A549 (cell line): ENCODE data around the gene APOC3. TPM values are rescaled to one million over a fixed set of nuclear protein-coding genes. Genes with fewer than 3 reads are reported as not detected.

Experiments used
- ATAC-seq, 2 experiments: fragments of 200-7000 bp in 1 of 2; fragments of >200 bp in 1 of 2; cut with Nextera tagmentation in 1 of 2; cut with Tn5 transposase in 1 of 2; 3 replicates each; pipeline versions ENCODE4 v1.8.0 to v1.9.1; 2018 to 2020; ENCODE audit warnings: mild to moderate bottlenecking in 1 of 2, moderate library complexity in 1 of 2
- CTCF ChIA-PET: fragments of 300-600 bp; sonication (Branson Sonifier 250); formaldehyde crosslinking; extraction: SDS; loops from one replicate; lab custom pipeline; 2021; ENCODE audit warnings: antibody characterized with exemption, inconsistent platforms; lab: Yijun Ruan, JAX
- POLR2A ChIA-PET: fragments of 350-600 bp; formaldehyde crosslinking; extraction: SDS; loops from one replicate; lab custom pipeline; 2021; ENCODE audit warnings: antibody characterized with exemption, inconsistent platforms; lab: Yijun Ruan, JAX
- DNase-seq, 2 experiments: peaks; one replicate each; pipeline versions ENCODE4 v3.0.0 to v3.0.0-alpha.2; 2011 to 2016; ENCODE audit warnings: low read depth in 1 of 2, low spot score in 1 of 2
- FAIRE-seq: peaks from 2 replicates; lab custom pipeline; 2011; peaks lifted over from hg19 to GRCh38; lab: Jason Lieb, UNC
- H3K27ac ChIP-seq, 2 experiments: fragments of >200 bp; sonication (Bioruptor Twin); formaldehyde crosslinking; 3 replicates each; pipeline ENCODE4 v1.5.1; 2016 to 2017
- H3K4me1 ChIP-seq: fragments of >200 bp; sonication (Bioruptor Twin); formaldehyde crosslinking; 3 replicates; pipeline ENCODE4 v1.6.1; 2016
- H3K4me2 ChIP-seq: fragments of >200 bp; sonication (Bioruptor Twin); formaldehyde crosslinking; 3 replicates; pipeline ENCODE4 v1.6.1; 2016
- H3K4me3 ChIP-seq: fragments of >200 bp; sonication (Bioruptor Twin); formaldehyde crosslinking; 3 replicates; pipeline ENCODE4 v1.5.1; 2016
- H3K9me3 ChIP-seq: fragments of >200 bp; sonication (Bioruptor Twin); formaldehyde crosslinking; 3 replicates; pipeline ENCODE4 v1.6.1; 2016
- ATOH8 ChIP-seq: fragments of 250-450 bp; sonication (Bioruptor Pico); IDR thresholded peaks from 2 replicates; pipeline ENCODE4 v1.5.0; 2020; ENCODE audit warnings: low read depth, mild to moderate bottlenecking, moderate library complexity
- BHLHE40 ChIP-seq: IDR thresholded peaks from 2 replicates; pipeline ENCODE4 v1.6.1; 2012; ENCODE audit warnings: low read depth, low read length, inconsistent platforms
- CEBPB ChIP-seq, 2 experiments: fragments of >200 bp in 1 of 2; sonication (Bioruptor Twin) in 1 of 2; formaldehyde crosslinking in 1 of 2; IDR thresholded peaks; 2 replicates each; pipeline ENCODE4 v1.6.1; 2012 to 2016
- E2F6 ChIP-seq: IDR thresholded peaks from 2 replicates; pipeline ENCODE4 v1.6.1; 2012; ENCODE audit warnings: low read depth, borderline replicate concordance
- EHF ChIP-seq: fragments of 250-450 bp; sonication (Bioruptor Pico); IDR thresholded peaks from 2 replicates; pipeline ENCODE4 v1.5.0; 2020; ENCODE audit warnings: mild to moderate bottlenecking
- FOSB ChIP-seq: fragments of 250-450 bp; sonication (Bioruptor Pico); IDR thresholded peaks from 2 replicates; pipeline ENCODE4 v1.5.0; 2020; ENCODE audit warnings: mild to moderate bottlenecking, moderate library complexity
- FOSL2 ChIP-seq, 2 experiments: fragments of 450-650 bp in 1 of 2; fragments of >200 bp in 1 of 2; sonication (Bioruptor Twin) in 1 of 2; formaldehyde crosslinking; IDR thresholded peaks; 2 replicates each; pipeline versions ENCODE4 v1.5.0 to v1.6.1; 2016 to 2020; ENCODE audit warnings: mild to moderate bottlenecking in 1 of 2, moderate library complexity in 1 of 2
- GATA3 ChIP-seq: IDR thresholded peaks from 2 replicates; pipeline ENCODE4 v1.6.1; 2012; ENCODE audit warnings: borderline replicate concordance
- HDAC2 ChIP-seq: fragments of 200-600 bp; sonication (generic); IDR thresholded peaks from 2 replicates; pipeline ENCODE4 v1.6.1; 2016
- HES2 ChIP-seq: fragments of >200 bp; sonication (Bioruptor Twin); formaldehyde crosslinking; IDR thresholded peaks from 2 replicates; pipeline ENCODE4 v1.6.1; 2016
- HEYL ChIP-seq: fragments of 250-450 bp; sonication (Bioruptor Pico); IDR thresholded peaks from 2 replicates; pipeline ENCODE4 v1.8.0; 2021; ENCODE audit warnings: mild to moderate bottlenecking, moderate library complexity
- HOXA7 ChIP-seq: fragments of 250-450 bp; sonication (Bioruptor Pico); IDR thresholded peaks from 2 replicates; pipeline ENCODE4 v1.5.0; 2020; ENCODE audit warnings: mild to moderate bottlenecking, moderate library complexity
- HOXB5 ChIP-seq: fragments of 250-450 bp; sonication (Bioruptor Pico); IDR thresholded peaks from 2 replicates; pipeline ENCODE4 v1.5.0; 2020; ENCODE audit warnings: mild to moderate bottlenecking, moderate library complexity
- MAZ ChIP-seq: fragments of 150-350 bp; IDR thresholded peaks from 2 replicates; pipeline ENCODE4 v1.6.1; 2014; ENCODE audit warnings: antibody characterized with exemption, low read depth, low read length, borderline replicate concordance
- MYC ChIP-seq: IDR thresholded peaks from 2 replicates; pipeline ENCODE4 v1.6.1; 2012; ENCODE audit warnings: mild to moderate bottlenecking, inconsistent platforms, low read length, improper control_type of control experiment, borderline replicate concordance
- NFE2L2 ChIP-seq: fragments of 150-350 bp; conservative IDR thresholded peaks from 2 replicates; pipeline ENCODE4 v1.6.1; 2014; ENCODE audit warnings: low read length
- PHF8 ChIP-seq: fragments of 200-600 bp; sonication (generic); IDR thresholded peaks from 2 replicates; pipeline ENCODE4 v1.6.1; 2016; ENCODE audit warnings: low read depth, mild to moderate bottlenecking, antibody characterized with exemption, moderate library complexity, borderline replicate concordance
- RARB ChIP-seq: fragments of 250-450 bp; sonication (Bioruptor Pico); IDR thresholded peaks from 2 replicates; pipeline ENCODE4 v1.8.0; 2021; ENCODE audit warnings: mild to moderate bottlenecking, moderate library complexity
- REST ChIP-seq: fragments of 200-600 bp; sonication (generic); IDR thresholded peaks from 2 replicates; pipeline ENCODE4 v1.6.1; 2016; ENCODE audit warnings: antibody characterized with exemption, mild to moderate bottlenecking, moderate library complexity
- RNF2 ChIP-seq: fragments of 200-600 bp; sonication (generic); IDR thresholded peaks from 2 replicates; pipeline ENCODE4 v1.6.1; 2016; ENCODE audit warnings: low read depth, mild to moderate bottlenecking, antibody characterized with exemption, moderate library complexity, borderline replicate concordance
- TFCP2L1 ChIP-seq: fragments of 250-450 bp; sonication (Bioruptor Pico); IDR thresholded peaks from 2 replicates; pipeline ENCODE4 v1.5.0; 2021; ENCODE audit warnings: mild to moderate bottlenecking
- WGBS: methylation state at CpG from one replicate; pipeline ENCODE4 v1.1.6; 2017; ENCODE audit errors: missing lambda C conversion rate; 5-methylcytosine and 5-hydroxymethylcytosine counted together
- polyA plus RNA-seq, 4 experiments: library from polyadenylated mRNA; depleted of rRNA in 3 of 4; stranded (reverse); fragments of >200 nt; fragmentation: RNase III in 1 of 4; extraction: RNeasy Plus Mini Kit Qiagen cat#74134 plus additional on column Dnase treatment in 1 of 4; gene quantifications; 2 replicates in 3 of 4; 3 replicates in 1 of 4; pipeline ENCODE4 v1.2.3, GENCODE V29; 2011 to 2017

The APOC3 gene
- polyA plus RNA-seq, 2 of the 4 experiments (the other 2 are of a cell fraction), result not detected

GRCh38 chr11:116847612-116848011, 17.9 kb downstream of the APOC3 start:
- Histone ChIP-seq H3K9me3 (no peaks in the 10 kb centered on the region), H3K4me3 (no peak overlapping the region), H3K4me1 (no peaks in the 10 kb centered on the region), H3K27ac (no peak overlapping the region), H3K4me2 (no peak overlapping the region)
- 100% methylated on average over 2 of the region's 4 CpGs for WGBS
- CTCF ChIA-PET, result interaction anchor here (1.2 to 1.9 kb wide), 4 partner anchors 11 to 258 kb away, joined by 3 to 7 read pairs (median 6); partner anchors contain the start of gene APOA1
- FAIRE-seq (no peak), DNase-seq (no peak), ATAC-seq (no peak)
- no peak for TF ChIP-seq EHF
- no peak for TF ChIP-seq MYC
- no peak for TF ChIP-seq BHLHE40
- no peak for TF ChIP-seq REST
- TF ChIP-seq ATOH8 (CRISPR knock-in tag), result no peak
- TF ChIP-seq FOSL2 (IDR thresholded peaks at IDR 0.05), result no peak
- no peak for TF ChIP-seq FOSL2 (CRISPR knock-in tag; IDR thresholded peaks at IDR 0.05)
- no peak for TF ChIP-seq HES2
- no peak for TF ChIP-seq CEBPB (IDR thresholded peaks at IDR 0.05)
- TF ChIP-seq RNF2, result no peak
- TF ChIP-seq MAZ, result no peak
- no peak for TF ChIP-seq E2F6
- TF ChIP-seq HDAC2, result no peak
- TF ChIP-seq NFE2L2, result no peak
- TF ChIP-seq HOXB5, result no peak
- TF ChIP-seq HEYL (CRISPR knock-in tag), result no peak
- no peak for TF ChIP-seq GATA3
- TF ChIP-seq HOXA7, result no peak
- no peak for TF ChIP-seq RARB (CRISPR knock-in tag)
- no peak for TF ChIP-seq TFCP2L1 (CRISPR knock-in tag)
- POLR2A ChIA-PET, result no interaction called here

GRCh38 chr11:116849060-116849459, 19.4 kb downstream of the APOC3 start:
- POLR2A ChIA-PET, result no interaction called here
- ATAC-seq, result no peak
- H3K9me3 ChIP-seq, result no peaks in the 10 kb centered on the region
- no peak for TF ChIP-seq PHF8
- TF ChIP-seq CEBPB (IDR thresholded peaks at IDR 0.05), result no peak
- TF ChIP-seq FOSB (CRISPR knock-in tag), result no peak
- TF ChIP-seq, all 56 proteins: peak for 0
- Histone ChIP-seq H3K4me1 (0 out of 3 replicates have a peak, but pooled peaks cover 5% of the 10 kb centered on the region), H3K27ac (no peak overlapping the region), H3K4me3 (no peak overlapping the region), H3K4me2 (no peak overlapping the region)
- WGBS, result 89% methylated on average over 5 of the region's 12 CpGs
- CTCF ChIA-PET, result interaction anchor here (1.0 kb wide), 1 partner anchor 13 kb away, joined by 4 read pairs; no protein-coding TSS in a partner anchor
- DNase-seq (no peak), FAIRE-seq (no peak)
